ENCODE data around the gene CEP192. TPM values are rescaled to one million over a fixed set of nuclear protein-coding genes. Genes with fewer than 3 reads are reported as not detected.
"Not testable (repeated sequence)": the region's sequence is repeated elsewhere in the genome, so short reads cannot be mapped to it uniquely, and the experiment has no call there.

CEP192 gene
- total RNA-seq, 1 donor from 2014 or later: 20.1 TPM

DNA sequence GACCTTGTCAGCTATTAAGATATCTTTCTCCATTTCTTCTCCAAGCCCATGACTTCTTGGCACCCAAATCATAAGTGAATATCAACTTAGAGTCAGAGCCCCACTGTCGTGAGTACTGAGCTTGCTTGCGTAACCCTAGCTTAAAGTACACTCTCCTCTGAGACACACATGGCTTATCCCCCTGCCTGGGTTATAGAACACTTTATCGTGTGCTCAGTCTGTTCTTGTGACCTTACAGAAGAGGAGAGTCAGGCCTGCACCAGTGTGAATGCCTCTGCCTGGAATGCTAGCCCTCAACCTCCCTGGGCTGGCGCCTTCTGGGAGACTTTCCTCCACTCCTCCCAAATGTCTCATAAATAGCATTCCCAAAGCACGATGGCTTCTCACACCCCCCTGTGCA is 79.3 kb downstream of the CEP192 start:
- Mint-ChIP-seq H3K9me3 (ENCODE audit: unreplicated experiment) (no peaks in the 10 kb centered on the region), H3K4me3 (ENCODE audit: unreplicated experiment) (no peak overlapping the region), H3K27ac (ENCODE audit: unreplicated experiment) (no peak overlapping the region), H3K27me3 (ENCODE audit: unreplicated experiment) (no peaks in the 10 kb centered on the region), H3K36me3 (ENCODE audit: unreplicated experiment) (no peaks in the 10 kb centered on the region), H3K4me1 (ENCODE audit: low read depth, unreplicated experiment) (peaks cover 15% of the 10 kb centered on the region)
- TF ChIP-seq, protein P1, sequence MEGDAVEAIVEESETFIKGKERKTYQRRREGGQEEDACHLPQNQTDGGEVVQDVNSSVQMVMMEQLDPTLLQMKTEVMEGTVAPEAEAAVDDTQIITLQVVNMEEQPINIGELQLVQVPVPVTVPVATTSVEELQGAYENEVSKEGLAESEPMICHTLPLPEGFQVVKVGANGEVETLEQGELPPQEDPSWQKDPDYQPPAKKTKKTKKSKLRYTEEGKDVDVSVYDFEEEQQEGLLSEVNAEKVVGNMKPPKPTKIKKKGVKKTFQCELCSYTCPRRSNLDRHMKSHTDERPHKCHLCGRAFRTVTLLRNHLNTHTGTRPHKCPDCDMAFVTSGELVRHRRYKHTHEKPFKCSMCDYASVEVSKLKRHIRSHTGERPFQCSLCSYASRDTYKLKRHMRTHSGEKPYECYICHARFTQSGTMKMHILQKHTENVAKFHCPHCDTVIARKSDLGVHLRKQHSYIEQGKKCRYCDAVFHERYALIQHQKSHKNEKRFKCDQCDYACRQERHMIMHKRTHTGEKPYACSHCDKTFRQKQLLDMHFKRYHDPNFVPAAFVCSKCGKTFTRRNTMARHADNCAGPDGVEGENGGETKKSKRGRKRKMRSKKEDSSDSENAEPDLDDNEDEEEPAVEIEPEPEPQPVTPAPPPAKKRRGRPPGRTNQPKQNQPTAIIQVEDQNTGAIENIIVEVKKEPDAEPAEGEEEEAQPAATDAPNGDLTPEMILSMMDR (IDR thresholded peaks at IDR 0.05; ENCODE audit: partially characterized antibody, unreplicated experiment): no peak
- no peak for DNase-seq

DNA sequence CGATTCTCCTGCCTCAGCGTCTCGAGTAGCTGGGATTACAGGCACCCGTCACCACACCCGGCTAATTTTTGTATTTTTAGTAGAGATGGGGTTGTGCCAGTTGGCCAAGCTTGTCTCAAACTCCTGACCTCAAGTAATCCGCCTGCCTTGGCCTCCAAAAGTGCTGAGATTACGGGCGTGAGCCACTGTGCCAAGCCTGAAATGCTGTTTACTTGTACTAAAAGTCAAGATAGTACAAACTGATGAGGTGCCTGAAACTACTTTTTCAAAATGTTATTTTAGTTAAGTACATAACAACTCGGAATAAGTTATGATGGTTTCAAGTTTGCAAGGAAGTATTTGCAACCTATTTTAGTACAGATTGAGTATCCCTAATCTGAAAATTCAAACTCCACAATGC is 85.7 kb downstream of the CEP192 start:
- Mint-ChIP-seq H3K4me3 (ENCODE audit: unreplicated experiment) (no peak overlapping the region), H3K27me3 (ENCODE audit: unreplicated experiment) (peaks cover 2% of the 10 kb centered on the region), H3K36me3 (ENCODE audit: unreplicated experiment) (peaks cover 10% of the 10 kb centered on the region), H3K9me3 (ENCODE audit: unreplicated experiment) (peaks cover 1% of the 10 kb centered on the region), H3K27ac (ENCODE audit: unreplicated experiment) (no peak overlapping the region), H3K4me1 (ENCODE audit: low read depth, unreplicated experiment) (peaks cover 13% of the 10 kb centered on the region)
- DNase-seq: no peak
- TF ChIP-seq, protein P1 (IDR thresholded peaks at IDR 0.05; ENCODE audit: partially characterized antibody, unreplicated experiment): no peak

DNA sequence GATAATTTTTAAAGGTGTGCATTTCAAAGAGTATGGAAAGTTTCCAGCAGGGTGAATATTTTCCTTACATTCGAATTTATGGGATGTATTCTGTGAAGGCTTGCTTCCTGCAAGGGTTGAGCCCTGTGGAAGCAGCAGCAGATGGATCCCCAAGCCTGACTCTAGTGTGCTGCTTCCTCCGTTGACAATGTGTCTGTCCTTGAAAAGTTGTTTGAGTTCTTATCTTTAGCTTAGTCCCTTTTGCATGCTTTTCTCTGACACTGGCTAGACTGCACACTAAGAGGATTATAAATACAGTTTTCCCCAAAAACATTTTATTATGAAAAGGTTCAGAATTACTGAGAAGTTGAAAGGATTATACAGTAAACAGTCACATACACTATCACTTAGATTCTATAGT is 86.3 kb downstream of the CEP192 start:
- Mint-ChIP-seq H3K27me3 (ENCODE audit: unreplicated experiment) (peaks cover 2% of the 10 kb centered on the region), H3K4me3 (ENCODE audit: unreplicated experiment) (no peak overlapping the region), H3K9me3 (ENCODE audit: unreplicated experiment) (peaks cover 1% of the 10 kb centered on the region), H3K27ac (ENCODE audit: unreplicated experiment) (no peak overlapping the region), H3K36me3 (ENCODE audit: unreplicated experiment) (peaks cover 10% of the 10 kb centered on the region), H3K4me1 (ENCODE audit: low read depth, unreplicated experiment) (peaks cover 13% of the 10 kb centered on the region)
- TF ChIP-seq, protein P1 (IDR thresholded peaks at IDR 0.05; ENCODE audit: partially characterized antibody, unreplicated experiment): no peak
- DNase-seq: no peak

DNA sequence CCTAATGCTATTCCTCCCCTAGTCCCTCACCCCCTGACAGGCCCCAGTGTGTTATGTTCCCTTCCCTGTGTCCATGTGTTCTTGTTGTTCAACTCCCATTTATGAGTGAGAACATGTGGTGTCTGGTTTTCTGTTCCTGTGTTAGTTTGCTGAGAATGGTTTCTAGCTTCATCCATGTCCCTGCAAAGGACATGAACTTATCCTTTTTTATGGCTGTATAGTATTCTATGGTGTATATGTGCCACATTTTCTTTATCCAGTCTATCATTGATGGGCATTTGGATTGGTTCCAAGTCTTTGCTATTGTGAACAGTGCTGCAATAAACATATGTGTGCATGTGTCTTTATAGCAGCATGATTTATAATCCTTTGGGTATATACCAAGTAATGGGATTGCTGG is 86.9 kb downstream of the CEP192 start:
- H3K27me3 Mint-ChIP-seq (ENCODE audit: unreplicated experiment); H3K27ac Mint-ChIP-seq (ENCODE audit: unreplicated experiment); H3K4me3 Mint-ChIP-seq (ENCODE audit: unreplicated experiment); H3K9me3 Mint-ChIP-seq (ENCODE audit: unreplicated experiment); DNase-seq: not testable (repeated sequence)
- Mint-ChIP-seq H3K36me3 (ENCODE audit: unreplicated experiment) (peaks cover 13% of the 10 kb centered on the region), H3K4me1 (ENCODE audit: low read depth, unreplicated experiment) (peaks cover 13% of the 10 kb centered on the region)

DNA sequence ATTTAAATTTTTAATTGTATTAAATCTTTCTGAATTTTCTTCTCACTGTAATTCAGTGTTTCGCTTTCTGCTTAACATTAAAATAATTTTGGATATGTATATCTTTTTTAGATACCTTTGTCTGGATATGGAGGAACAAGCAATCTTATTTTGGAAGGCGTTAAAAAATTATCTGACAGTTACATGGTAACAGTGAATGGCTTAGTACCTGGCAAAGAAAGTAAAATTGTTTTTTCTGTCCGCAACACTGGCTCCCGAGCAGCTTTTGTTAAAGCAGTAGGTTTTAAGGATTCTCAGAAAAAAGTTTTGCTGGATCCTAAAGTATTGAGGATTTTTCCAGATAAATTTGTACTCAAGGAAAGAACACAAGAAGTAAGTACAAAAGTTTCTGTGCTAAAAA is 95.7 kb downstream of the CEP192 start:
- H3K4me1 Mint-ChIP-seq (ENCODE audit: low read depth, unreplicated experiment): no peaks in the 10 kb centered on the region
- TF ChIP-seq, protein P1 (IDR thresholded peaks at IDR 0.05; ENCODE audit: partially characterized antibody, unreplicated experiment): no peak
- H3K9me3 Mint-ChIP-seq (ENCODE audit: unreplicated experiment): peaks cover 12% of the 10 kb centered on the region
- H3K27me3 Mint-ChIP-seq (ENCODE audit: unreplicated experiment): peaks cover 5% of the 10 kb centered on the region
- no peak overlapping the region for H3K27ac Mint-ChIP-seq (ENCODE audit: unreplicated experiment)
- no peak for DNase-seq
- H3K36me3 Mint-ChIP-seq (ENCODE audit: unreplicated experiment): peaks cover 8% of the 10 kb centered on the region
- no peak overlapping the region for H3K4me3 Mint-ChIP-seq (ENCODE audit: unreplicated experiment)

DNA sequence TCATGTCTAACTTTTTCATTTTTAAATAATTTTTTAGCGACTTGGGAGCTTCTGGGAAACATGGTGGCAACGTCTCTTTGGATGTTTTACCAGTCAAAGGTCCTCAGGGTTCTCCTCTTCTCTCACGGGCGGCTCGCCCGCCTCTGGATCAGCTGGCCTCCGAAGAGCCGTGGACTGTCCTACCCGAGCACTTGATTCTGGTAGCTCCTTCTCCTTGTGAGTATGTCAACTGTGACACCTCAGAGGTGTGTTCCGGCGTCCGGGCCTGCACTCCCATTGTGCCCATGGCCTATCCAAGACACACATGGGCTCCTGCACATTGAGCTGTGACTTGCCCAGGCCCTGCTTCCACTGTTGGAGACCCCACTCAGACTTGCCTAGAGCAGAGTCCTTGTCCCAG is 104.3 kb downstream of the CEP192 start:
- Mint-ChIP-seq H3K27me3 (ENCODE audit: unreplicated experiment) (no peaks in the 10 kb centered on the region), H3K36me3 (ENCODE audit: unreplicated experiment) (peaks cover 3% of the 10 kb centered on the region)

More for the DNA sequence above, 104.3 kb downstream of the CEP192 start:
- DNase-seq: no peak
- no peak overlapping the region for H3K27ac Mint-ChIP-seq (ENCODE audit: unreplicated experiment)
- no peaks in the 10 kb centered on the region for H3K4me1 Mint-ChIP-seq (ENCODE audit: low read depth, unreplicated experiment)
- H3K4me3 Mint-ChIP-seq (ENCODE audit: unreplicated experiment): no peak overlapping the region
- peaks cover 3% of the 10 kb centered on the region for H3K9me3 Mint-ChIP-seq (ENCODE audit: unreplicated experiment)
- TF ChIP-seq, protein P1 (IDR thresholded peaks at IDR 0.05; ENCODE audit: partially characterized antibody, unreplicated experiment): no peak
